Caco-2 (cell line): Measurements from ENCODE around the gene PHF21A. TPM values are rescaled to one million over a fixed set of nuclear protein-coding genes. Genes with fewer than 3 reads are reported as not detected.
A peak's percentile ranks its signal among the peaks of the same experiment; 100 is the strongest.

Experiments
- BruUV-seq: library from RNA; stranded (reverse); fragments of 400-500 nt; replicated peaks from 2 replicates; lab custom pipeline; 2021; lab: Mats Ljungman, UMichigan
- CTCF ChIA-PET: fragments of 300-600 bp; sonication (Branson Sonifier 250); formaldehyde crosslinking; loops from one replicate; lab custom pipeline; 2022; ENCODE audit warnings: antibody characterized with exemption; lab: Charles Lee
- POLR2A ChIA-PET: fragments of 300-600 bp; sonication (Branson Sonifier 250); formaldehyde crosslinking; loops from one replicate; lab custom pipeline; 2022; ENCODE audit warnings: antibody characterized with exemption; lab: Charles Lee
- DNase-seq, 2 experiments: peaks; one replicate each; pipeline versions ENCODE4 v3.0.0 to v3.0.0-alpha.2; 2020 to 2022
- H3K27me3 ChIP-seq: replicated peaks from 2 replicates; pipeline ENCODE4 v1.6.0; 2011; ENCODE audit warnings: low read length; ENCODE audit not compliant: control insufficient read depth, insufficient read depth
- H3K36me3 ChIP-seq: 2 replicates; pipeline ENCODE4 v1.5.1; 2011; ENCODE audit warnings: low read length; ENCODE audit not compliant: control insufficient read depth, insufficient read depth
- H3K4me1 ChIP-seq: fragments of 250-450 bp; sonication (Bioruptor Pico); 2 replicates; pipeline ENCODE4 v1.5.1; 2020; ENCODE audit warnings: mild to moderate bottlenecking
- H3K4me3 ChIP-seq: 2 replicates; pipeline ENCODE4 v1.5.1; 2011; ENCODE audit warnings: low read depth, mild to moderate bottlenecking, control low read depth, low read length
- H3K9me3 ChIP-seq: fragments of 250-450 bp; sonication (Bioruptor Pico); 2 replicates; pipeline ENCODE4 v1.5.1; 2020; ENCODE audit warnings: mild to moderate bottlenecking, moderate library complexity
- H3K27ac Mint-ChIP-seq: one replicate; pipeline ENCODE4 v1.8.0; 2022; ENCODE audit warnings: mixed read lengths; ENCODE audit not compliant: unreplicated experiment
- H3K27me3 Mint-ChIP-seq: one replicate; pipeline ENCODE4 v1.8.0; 2022; ENCODE audit warnings: mixed read lengths; ENCODE audit not compliant: insufficient read depth, unreplicated experiment
- H3K36me3 Mint-ChIP-seq: one replicate; pipeline ENCODE4 v1.8.0; 2022; ENCODE audit warnings: mild to moderate bottlenecking, mixed read lengths; ENCODE audit not compliant: insufficient read depth, unreplicated experiment
- H3K4me1 Mint-ChIP-seq: one replicate; pipeline ENCODE4 v1.8.0; 2022; ENCODE audit warnings: low read depth, mixed read lengths; ENCODE audit not compliant: unreplicated experiment
- H3K4me3 Mint-ChIP-seq: one replicate; pipeline ENCODE4 v1.8.0; 2022; ENCODE audit warnings: mild to moderate bottlenecking, moderate library complexity, mixed read lengths; ENCODE audit not compliant: unreplicated experiment
- H3K9me3 Mint-ChIP-seq: one replicate; pipeline ENCODE4 v1.8.0; 2022; ENCODE audit warnings: mixed read lengths; ENCODE audit not compliant: unreplicated experiment
- CTCF ChIP-seq, 2 experiments: fragments of 200-600 bp in 1 of 2; IDR thresholded peaks; 1 replicate in 1 of 2; 2 replicates in 1 of 2; pipeline versions ENCODE4 v1.5.1 to v1.8.0; 2011 to 2022; ENCODE audit warnings: antibody characterized with exemption in 1 of 2, control low read depth in 1 of 2, inconsistent platforms in 1 of 2, low read depth in 1 of 2, low read length in 1 of 2, mild to moderate bottlenecking in 1 of 2, moderate library complexity in 1 of 2; ENCODE audit not compliant: insufficient read depth in 1 of 2, severe bottlenecking in 1 of 2, unreplicated experiment in 1 of 2
- intact Hi-C: fragments of 100-400 bp; cut with micrococcal nuclease; formaldehyde crosslinking; loops from one replicate; pipeline ENCODE4 v1.10.0; 2022; ENCODE audit not compliant: unreplicated experiment
- total RNA-seq: library from RNA; stranded (reverse); gene quantifications from 2 replicates; pipeline ENCODE4 v1.2.3, GENCODE V29; 2022

PHF21A gene
- total RNA-seq, 1 experiment from 2014 or later = 20.0 TPM

- H3K27me3 ChIP-seq = no peaks in the 10 kb centered on the region
- H3K4me3 ChIP-seq = peak overlapping the region; percentile 56
- no peaks in the 10 kb centered on the region for H3K9me3 Mint-ChIP-seq
- TF ChIP-seq CTCF (IDR thresholded peaks at IDR 0.05; ENCODE audit: insufficient read depth in 1 of 2, low read depth in 1 of 2, low read length in 1 of 2, severe bottlenecking in 1 of 2, unreplicated experiment in 1 of 2) = no peak
- POLR2A ChIA-PET = interaction anchor here (0.5 to 1.4 kb wide), 11 partner anchors 13 to 1505 kb away, joined by 3 to 6 read pairs (median 3); partner anchors contain the start of gene PSMC3
- H3K4me1 Mint-ChIP-seq = peaks cover 14% of the 10 kb centered on the region
- CTCF ChIA-PET = interaction anchor here (0.5 to 2.5 kb wide), 6 partner anchors 8 to 297 kb away, joined by 3 to 22 read pairs (median 4); no protein-coding TSS in a partner anchor
- H3K27me3 Mint-ChIP-seq = no peaks in the 10 kb centered on the region
- H3K36me3 Mint-ChIP-seq = peaks cover 43% of the 10 kb centered on the region
- H3K9me3 ChIP-seq = no peaks in the 10 kb centered on the region
- H3K27ac Mint-ChIP-seq = peak overlapping the region; percentile 93
- H3K36me3 ChIP-seq = no peaks in the 10 kb centered on the region; the same call in none of the 2 replicates
- peak overlapping the region; percentile 86 for H3K4me3 Mint-ChIP-seq
- intact Hi-C loops = loop anchor here (1.0 kb wide), 2 partner anchors 22 to 74 kb away; partner anchors contain the start of gene CRY2
- TSS peak; percentile 14 for BruUV-seq
- peak; percentile 98 for DNase-seq
- H3K4me1 ChIP-seq = peaks cover 14% of the 10 kb centered on the region
Measured at GRCh38 chr11:45921561-45922424, 199.5 kb downstream of the PHF21A start.

- no peaks in the 10 kb centered on the region for H3K9me3 ChIP-seq
- CTCF ChIA-PET = no interaction called here
- no peaks in the 10 kb centered on the region for H3K9me3 Mint-ChIP-seq
- no peak overlapping the region for H3K4me3 ChIP-seq
- no TSS peak for BruUV-seq
- H3K27me3 ChIP-seq = no peaks in the 10 kb centered on the region
- peaks cover 14% of the 10 kb centered on the region for H3K4me1 Mint-ChIP-seq
- intact Hi-C loops = no loop called here
- peak overlapping the region; percentile 93 for H3K27ac Mint-ChIP-seq
- H3K36me3 ChIP-seq = no peaks in the 10 kb centered on the region; the same call in 1 of the 2 replicates
- H3K36me3 Mint-ChIP-seq = peaks cover 36% of the 10 kb centered on the region
- TF ChIP-seq CTCF (IDR thresholded peaks at IDR 0.05; ENCODE audit: insufficient read depth in 1 of 2, low read depth in 1 of 2, low read length in 1 of 2, severe bottlenecking in 1 of 2, unreplicated experiment in 1 of 2) = no peak
- H3K27me3 Mint-ChIP-seq = no peaks in the 10 kb centered on the region
- DNase-seq = peak in 1 of 2 experiments; percentile 27
- POLR2A ChIA-PET = interaction anchor here (1.4 kb wide), 2 partner anchors 86 to 322 kb away, joined by 4 read pairs; no protein-coding TSS in a partner anchor
- H3K4me1 ChIP-seq = peaks cover 17% of the 10 kb centered on the region
- peak overlapping the region; percentile 86 for H3K4me3 Mint-ChIP-seq
Measured at GRCh38 chr11:45920531-45921477, 200.4 kb downstream of the PHF21A start.
